Common myeloid progenitor, CD34-positive (primary cell): ENCODE measurements around the gene PLD5.

Source experiments
- CTCF ChIA-PET: fragments of 350-600 bp; sonication (Branson Sonifier 250); formaldehyde crosslinking; loops from one replicate; lab custom pipeline; 2021; ENCODE audit warnings: antibody characterized with exemption; lab: Charles Lee
- POLR2A ChIA-PET: fragments of 350-600 bp; sonication (Branson Sonifier 250); formaldehyde crosslinking; loops from one replicate; lab custom pipeline; 2021; ENCODE audit warnings: antibody characterized with exemption; lab: Charles Lee
- DNase-seq, 3 donors: peaks; one replicate each; pipeline versions ENCODE4 v3.0.0 to v3.0.0-alpha.2; 2013
- H3K27ac ChIP-seq, 2 experiments: 1 replicate in 1 of 2; 2 replicates in 1 of 2; pipeline ENCODE4 v1.7.0; 2013; ENCODE audit warnings: inconsistent platforms in 2 of 2, low read length in 2 of 2, mild to moderate bottlenecking in 2 of 2, low read depth in 1 of 2, moderate library complexity in 1 of 2; ENCODE audit not compliant: severe bottlenecking in 2 of 2, insufficient read depth in 1 of 2, poor library complexity in 1 of 2
- H3K27me3 ChIP-seq, 5 experiments: replicated peaks in 2 of 5; 1 replicate in 3 of 5; 2 replicates in 2 of 5; pipeline versions ENCODE4 v1.6.1 to v1.7.0; 2013; ENCODE audit warnings: low read length in 4 of 5, mild to moderate bottlenecking in 2 of 5, moderate library complexity in 2 of 5, inconsistent platforms in 1 of 5; ENCODE audit not compliant: insufficient read depth in 5 of 5, control insufficient read depth in 4 of 5
- H3K36me3 ChIP-seq, 4 experiments: 1 replicate in 2 of 4; 2 replicates in 2 of 4; pipeline versions ENCODE4 v1.6.1 to v1.7.0; 2013; ENCODE audit warnings: low read length in 3 of 4, control low read depth in 1 of 4, mild to moderate bottlenecking in 1 of 4; ENCODE audit not compliant: control insufficient read depth in 4 of 4, insufficient read depth in 4 of 4
- H3K4me1 ChIP-seq, 4 experiments: 1 replicate in 3 of 4; 2 replicates in 1 of 4; pipeline versions ENCODE4 v1.6.1 to v1.7.1; 2013; ENCODE audit warnings: low read length in 3 of 4, mild to moderate bottlenecking in 3 of 4, control low read depth in 1 of 4, inconsistent platforms in 1 of 4, moderate library complexity in 1 of 4; ENCODE audit not compliant: control insufficient read depth in 4 of 4, insufficient read depth in 4 of 4; ENCODE audit errors: control extremely low read depth in 1 of 4
- H3K4me3 ChIP-seq, 7 experiments: 1 replicate in 4 of 7; 2 replicates in 3 of 7; pipeline versions ENCODE4 v1.5.1 to v1.7.0; 2013; ENCODE audit warnings: mild to moderate bottlenecking in 7 of 7, low read length in 6 of 7, moderate library complexity in 6 of 7, inconsistent platforms in 2 of 7, low read depth in 2 of 7, control low read depth in 1 of 7; ENCODE audit not compliant: insufficient read depth in 4 of 7, control insufficient read depth in 1 of 7; ENCODE audit errors: extremely low read depth in 1 of 7
- H3K9me3 ChIP-seq, 5 experiments: 1 replicate in 4 of 5; 2 replicates in 1 of 5; pipeline versions ENCODE4 v1.6.1 to v1.7.1; 2013; ENCODE audit warnings: low read length in 4 of 5, mild to moderate bottlenecking in 2 of 5, inconsistent platforms in 1 of 5, low read depth in 1 of 5, moderate library complexity in 1 of 5; ENCODE audit not compliant: control insufficient read depth in 4 of 5, insufficient read depth in 2 of 5; ENCODE audit errors: control extremely low read depth in 1 of 5
- WGBS: methylation state at CpG from one replicate; pipeline ENCODE4 v1.1.5; 2013; ENCODE audit not compliant: insufficient coverage; 5-methylcytosine and 5-hydroxymethylcytosine counted together

PLD5 gene

DNA sequence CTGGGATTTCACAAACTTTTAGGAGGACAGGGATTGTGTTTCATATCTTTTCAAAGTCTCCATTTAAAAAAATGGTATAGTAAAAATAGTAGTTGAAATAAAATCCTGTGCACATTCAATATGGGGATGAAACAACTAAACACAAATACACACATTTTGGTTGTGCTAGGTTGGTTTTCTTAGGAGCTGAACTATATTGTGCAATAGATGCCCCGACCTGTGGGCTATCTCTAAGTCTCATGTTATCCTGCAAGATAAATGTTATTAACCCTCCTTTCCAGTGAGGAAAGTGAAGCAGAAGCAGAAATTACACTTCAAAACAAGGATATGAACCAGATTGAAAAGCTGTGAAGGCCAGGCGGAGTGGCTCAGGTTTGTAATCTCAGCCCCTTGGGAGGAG is 1.3 kb upstream of the PLD5 start:
- Histone ChIP-seq H3K4me3 (no peak overlapping the region), H3K36me3 (no peaks in the 10 kb centered on the region), H3K27ac (no peak overlapping the region), H3K9me3 (no peaks in the 10 kb centered on the region), H3K27me3 (peaks cover 12 to 57% (median 27%) of the 10 kb centered on the region in 5 experiments), H3K4me1 (peaks cover 0 to 17% (median 12%) of the 10 kb centered on the region in 4 experiments)
- 100% methylated on average over 1 of the region's 2 CpGs for WGBS
- ChIA-PET CTCF (no interaction called here), POLR2A (no interaction called here)
- DNase-seq: no peak

- Histone ChIP-seq H3K27me3 (peaks cover 15 to 62% (median 31%) of the 10 kb centered on the region in 5 experiments), H3K36me3 (no peaks in the 10 kb centered on the region), H3K4me3 (peak overlapping the region in 4 of 7 experiments; percentile 10 to 67 (median 58)), H3K27ac (no peak overlapping the region), H3K9me3 (no peaks in the 10 kb centered on the region), H3K4me1 (peaks cover 0 to 17% (median 12%) of the 10 kb centered on the region in 4 experiments)
- 8% methylated on average over 6 of the region's 10 CpGs for WGBS
- no peak for DNase-seq
- ChIA-PET POLR2A (no interaction called here), CTCF (no interaction called here)
Observed at GRCh38 chr1:242525360-242525722, 844 bp upstream of the PLD5 start.

DNA sequence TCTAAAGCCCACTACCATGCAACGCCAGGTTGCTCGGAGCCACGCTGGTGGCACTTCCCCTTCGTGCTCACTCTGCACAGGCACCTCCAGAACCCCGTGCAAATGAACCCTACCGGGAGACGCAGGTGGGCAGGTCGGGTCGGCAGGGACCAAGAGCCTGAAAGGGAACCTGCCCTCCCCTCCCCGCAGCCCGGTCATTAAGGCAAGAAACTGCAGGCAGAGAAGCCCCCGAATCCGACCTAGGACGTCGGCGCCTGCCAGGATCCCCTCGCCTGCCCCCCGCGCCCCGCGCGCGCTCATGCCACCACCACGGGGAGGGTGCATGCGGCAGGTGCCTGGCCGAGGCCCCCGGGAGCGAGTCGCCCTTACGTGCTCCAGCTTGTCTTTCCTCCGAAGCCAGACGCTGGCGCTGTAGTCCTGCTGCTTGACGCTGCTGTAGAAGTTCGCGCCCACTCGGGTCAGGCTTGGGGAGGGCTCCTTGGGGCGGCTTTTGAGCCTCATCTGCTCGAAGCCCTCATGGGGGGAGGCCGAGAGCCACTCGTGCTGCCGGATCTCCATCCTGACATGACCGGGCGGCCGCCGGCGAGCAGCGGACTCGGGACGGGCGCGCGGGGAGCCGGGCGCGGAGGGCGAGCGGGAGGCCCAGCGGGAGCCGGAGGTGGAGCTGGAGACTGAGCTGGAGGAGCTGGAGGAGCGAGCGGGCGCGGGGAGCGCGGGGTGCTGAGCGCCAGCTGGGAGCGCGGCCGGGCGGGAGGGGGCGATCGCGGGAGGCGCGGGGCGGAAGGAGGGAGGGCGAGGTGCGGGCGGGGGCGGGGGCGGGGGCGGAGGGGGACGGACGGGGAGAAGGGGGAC is 552 bp downstream of the PLD5 start:
- Histone ChIP-seq H3K4me1 (peaks cover 0 to 17% (median 12%) of the 10 kb centered on the region in 4 experiments), H3K4me3 (peak overlapping the region in 6 of 7 experiments; percentile 23 to 61 (median 49)), H3K27me3 (peaks cover 17 to 70% (median 35%) of the 10 kb centered on the region in 5 experiments), H3K9me3 (no peaks in the 10 kb centered on the region), H3K36me3 (no peaks in the 10 kb centered on the region), H3K27ac (no peak overlapping the region)
- ChIA-PET POLR2A (no interaction called here), CTCF (no interaction called here)
- DNase-seq: peak in 2 of 3 donors; percentile 35 to 41
- under 1% methylated on average over 59 of the region's 85 CpGs for WGBS

- H3K4me1 ChIP-seq: peaks cover 0 to 17% (median 12%) of the 10 kb centered on the region in 4 experiments
- 4% methylated on average over 23 of the region's 26 CpGs for WGBS
- H3K27ac ChIP-seq: no peak overlapping the region
- peak in 1 of 3 donors; percentile 5 for DNase-seq
- peak overlapping the region in 4 of 7 experiments; percentile 43 to 61 (median 54) for H3K4me3 ChIP-seq
- CTCF ChIA-PET: no interaction called here
- H3K9me3 ChIP-seq: no peaks in the 10 kb centered on the region
- no peaks in the 10 kb centered on the region for H3K36me3 ChIP-seq
- POLR2A ChIA-PET: no interaction called here
- H3K27me3 ChIP-seq: peaks cover 17 to 70% (median 35%) of the 10 kb centered on the region in 5 experiments
Observed at GRCh38 chr1:242522996-242523718, 1.3 kb downstream of the PLD5 start.

- DNase-seq: no peak
- CTCF ChIA-PET: no interaction called here
- Histone ChIP-seq H3K9me3 (no peaks in the 10 kb centered on the region), H3K27ac (no peak overlapping the region), H3K36me3 (no peaks in the 10 kb centered on the region), H3K27me3 (peaks cover 13 to 67% (median 35%) of the 10 kb centered on the region in 5 experiments), H3K4me3 (no peak overlapping the region), H3K4me1 (peaks cover 0 to 17% (median 12%) of the 10 kb centered on the region in 4 experiments)
- POLR2A ChIA-PET: no interaction called here
- 60% methylated on average over 6 of the region's 6 CpGs for WGBS
Observed at GRCh38 chr1:242522304-242522945, 2.1 kb downstream of the PLD5 start.

DNA sequence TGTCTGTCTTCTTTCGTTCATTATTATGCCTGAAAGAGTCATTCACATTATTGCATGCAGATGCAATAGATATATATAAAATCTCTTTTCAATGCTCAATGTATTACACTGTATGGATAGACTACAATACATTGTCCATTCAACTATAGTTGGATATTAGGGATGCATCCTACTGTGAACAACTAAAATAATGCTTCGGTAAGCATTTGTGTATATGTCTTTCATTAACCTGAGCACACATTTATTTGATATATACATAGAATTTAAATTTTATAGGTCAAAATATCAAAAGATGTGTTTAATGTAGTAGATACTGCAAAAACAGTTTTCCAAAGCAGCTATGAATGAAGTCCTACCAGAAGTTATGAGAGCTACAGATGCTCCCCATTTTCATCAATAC is 8.9 kb downstream of the PLD5 start:
- Histone ChIP-seq H3K4me1 (no peaks in the 10 kb centered on the region), H3K27ac (no peak overlapping the region), H3K27me3 (peaks cover 0 to 11% (median 6%) of the 10 kb centered on the region in 5 experiments), H3K9me3 (peaks cover 0 to 4% (median 0%) of the 10 kb centered on the region in 5 experiments), H3K36me3 (no peaks in the 10 kb centered on the region), H3K4me3 (no peak overlapping the region)
- DNase-seq: no peak
- ChIA-PET CTCF (interaction anchor here (1.1 kb wide), 1 partner anchor 14 kb away, joined by 3 read pairs; no protein-coding TSS in a partner anchor), POLR2A (no interaction called here)
- no CpG with 5 or more reads among the region's 2 CpGs for WGBS
